HEK293 (cell line): Measurements from ENCODE around the gene MYZAP.

ENCODE experiments used
- CTCF ChIA-PET: fragments of 350-600 bp; formaldehyde crosslinking; extraction: SDS; loops from one replicate; lab custom pipeline; 2021; ENCODE audit warnings: antibody characterized with exemption; lab: Yijun Ruan, JAX
- POLR2A ChIA-PET: fragments of 300-600 bp; formaldehyde crosslinking; extraction: SDS; loops from one replicate; lab custom pipeline; 2020; ENCODE audit warnings: antibody characterized with exemption, inconsistent platforms; lab: Yijun Ruan, JAX
- H3K27ac ChIP-seq: fragments of 200-500 bp; sonication (Bioruptor generic); 2 replicates; pipeline ENCODE4 v1.5.1; 2014; ENCODE audit warnings: low read depth, low read length, control low read depth, inconsistent platforms; ENCODE audit errors: extremely low read depth
- H3K36me3 ChIP-seq, 2 experiments: fragments of 200-500 bp in 1 of 2; sonication (Bioruptor generic) in 1 of 2; 1 replicate in 1 of 2; 2 replicates in 1 of 2; pipeline ENCODE4 v1.5.1; 2014 to 2017; ENCODE audit warnings: inconsistent platforms in 2 of 2, low read length in 2 of 2; ENCODE audit not compliant: control insufficient read depth in 2 of 2, insufficient read depth in 1 of 2
- H3K4me1 ChIP-seq: fragments of 200-500 bp; sonication (Bioruptor generic); 2 replicates; pipeline ENCODE4 v1.5.1; 2014; ENCODE audit warnings: mild to moderate bottlenecking, low read length, inconsistent platforms; ENCODE audit not compliant: control insufficient read depth, insufficient read depth
- H3K4me3 ChIP-seq: 2 replicates; pipeline ENCODE4 v1.5.1; 2011; ENCODE audit warnings: low read depth, mild to moderate bottlenecking, control low read depth, low read length, moderate library complexity
- H3K9me3 ChIP-seq: fragments of 200-500 bp; sonication (Bioruptor generic); 2 replicates; pipeline ENCODE4 v1.5.1; 2014; ENCODE audit warnings: low read depth, low read length, inconsistent platforms; ENCODE audit not compliant: control insufficient read depth, insufficient read depth
- KLF17 ChIP-seq: fragments of 450-650 bp; formaldehyde crosslinking; IDR thresholded peaks from 2 replicates; pipeline ENCODE4 v1.5.1; 2016; ENCODE audit warnings: missing biosample characterization, missing genetic modification characterization
- KLF9 ChIP-seq: fragments of 450-650 bp; formaldehyde crosslinking; IDR thresholded peaks from 2 replicates; pipeline ENCODE4 v1.5.1; 2016; ENCODE audit warnings: missing biosample characterization, missing genetic modification characterization, low read depth
- MYNN ChIP-seq: fragments of 450-650 bp; formaldehyde crosslinking; IDR thresholded peaks from 2 replicates; pipeline ENCODE4 v1.5.1; 2016; ENCODE audit warnings: missing biosample characterization, missing genetic modification characterization, borderline replicate concordance
- PRDM1 ChIP-seq: fragments of 450-650 bp; formaldehyde crosslinking; IDR thresholded peaks from 2 replicates; pipeline ENCODE4; 2016; ENCODE audit warnings: missing biosample characterization, missing genetic modification characterization
- ZEB2 ChIP-seq: fragments of 450-650 bp; formaldehyde crosslinking; IDR thresholded peaks from 2 replicates; pipeline ENCODE4 v1.5.1; 2016; ENCODE audit warnings: missing biosample characterization, missing genetic modification characterization
- ZNF10 ChIP-seq: fragments of 450-650 bp; formaldehyde crosslinking; IDR thresholded peaks from 2 replicates; pipeline ENCODE4 v1.5.1; 2017; ENCODE audit warnings: missing biosample characterization, missing genetic modification characterization
- ZNF19 ChIP-seq: fragments of 450-650 bp; formaldehyde crosslinking; IDR thresholded peaks from 2 replicates; pipeline ENCODE4; 2016; ENCODE audit warnings: missing biosample characterization, missing genetic modification characterization, low read depth
- ZNF214 ChIP-seq: fragments of 450-650 bp; formaldehyde crosslinking; IDR thresholded peaks from 2 replicates; pipeline ENCODE4 v1.5.1; 2017; ENCODE audit warnings: missing biosample characterization, mild to moderate bottlenecking, missing genetic modification characterization, borderline replicate concordance
- ZNF302 ChIP-seq: fragments of 450-650 bp; formaldehyde crosslinking; IDR thresholded peaks from 2 replicates; pipeline ENCODE4 v1.5.1; 2016; ENCODE audit warnings: missing biosample characterization, missing genetic modification characterization, low read depth
- ZNF324 ChIP-seq: fragments of 450-650 bp; formaldehyde crosslinking; IDR thresholded peaks from 2 replicates; pipeline ENCODE4 v1.5.1; 2016; ENCODE audit warnings: missing biosample characterization, missing genetic modification characterization
- ZNF362 ChIP-seq: fragments of 450-650 bp; formaldehyde crosslinking; IDR thresholded peaks from 2 replicates; pipeline ENCODE4 v1.5.1; 2016; ENCODE audit warnings: missing biosample characterization, missing genetic modification characterization
- ZNF624 ChIP-seq: fragments of 450-650 bp; formaldehyde crosslinking; IDR thresholded peaks from 2 replicates; pipeline ENCODE4 v1.5.1; 2017; ENCODE audit warnings: missing biosample characterization, missing genetic modification characterization
- ZNF639 ChIP-seq: fragments of 450-650 bp; formaldehyde crosslinking; IDR thresholded peaks from 2 replicates; pipeline ENCODE4 v1.5.1; 2016; ENCODE audit warnings: missing biosample characterization, missing genetic modification characterization
- ZNF658 ChIP-seq: fragments of 450-650 bp; formaldehyde crosslinking; IDR thresholded peaks from 2 replicates; pipeline ENCODE4; 2016; ENCODE audit warnings: missing biosample characterization, missing genetic modification characterization
- ZNF837 ChIP-seq: fragments of 450-650 bp; formaldehyde crosslinking; IDR thresholded peaks from 2 replicates; pipeline ENCODE4 v1.5.1; 2016; ENCODE audit warnings: missing biosample characterization, missing genetic modification characterization
- ZSCAN16 ChIP-seq: fragments of 450-650 bp; formaldehyde crosslinking; IDR thresholded peaks from 2 replicates; pipeline ENCODE4 v1.5.1; 2016; ENCODE audit warnings: missing biosample characterization, missing genetic modification characterization
- TF ChIP-seq, protein P1 (sequence below): fragments of 450-650 bp; formaldehyde crosslinking; IDR thresholded peaks from 2 replicates; pipeline ENCODE4 v1.5.1; 2016; ENCODE audit warnings: missing biosample characterization, missing genetic modification characterization
- TF ChIP-seq, protein P2 (sequence below): fragments of 450-650 bp; formaldehyde crosslinking; IDR thresholded peaks from 2 replicates; pipeline ENCODE4 v1.5.1; 2016; ENCODE audit warnings: missing biosample characterization, missing genetic modification characterization
- TF ChIP-seq, protein P3 (sequence below): fragments of 450-650 bp; formaldehyde crosslinking; IDR thresholded peaks from 2 replicates; pipeline ENCODE4 v1.5.1; 2016; ENCODE audit warnings: missing biosample characterization, missing genetic modification characterization
- TF ChIP-seq, protein P4 (sequence below): fragments of 450-650 bp; formaldehyde crosslinking; IDR thresholded peaks from 2 replicates; pipeline ENCODE4 v1.5.1; 2016; ENCODE audit warnings: missing biosample characterization, missing genetic modification characterization

MYZAP gene

GRCh38 chr15:57586661-57587424 is 4.9 kb upstream of the MYZAP start (continued):
- no peak for TF ChIP-seq ZNF302
- TF ChIP-seq, protein P1, sequence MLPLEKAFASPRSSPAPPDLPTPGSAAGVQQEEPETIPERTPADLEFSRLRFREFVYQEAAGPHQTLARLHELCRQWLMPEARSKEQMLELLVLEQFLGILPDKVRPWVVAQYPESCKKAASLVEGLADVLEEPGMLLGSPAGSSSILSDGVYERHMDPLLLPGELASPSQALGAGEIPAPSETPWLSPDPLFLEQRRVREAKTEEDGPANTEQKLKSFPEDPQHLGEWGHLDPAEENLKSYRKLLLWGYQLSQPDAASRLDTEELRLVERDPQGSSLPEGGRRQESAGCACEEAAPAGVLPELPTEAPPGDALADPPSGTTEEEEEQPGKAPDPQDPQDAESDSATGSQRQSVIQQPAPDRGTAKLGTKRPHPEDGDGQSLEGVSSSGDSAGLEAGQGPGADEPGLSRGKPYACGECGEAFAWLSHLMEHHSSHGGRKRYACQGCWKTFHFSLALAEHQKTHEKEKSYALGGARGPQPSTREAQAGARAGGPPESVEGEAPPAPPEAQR (tag by site-specific recombination), result no peak
- no peak for TF ChIP-seq ZNF324 (tag by site-specific recombination)
- no peak for TF ChIP-seq ZNF837 (tag by site-specific recombination)
- TF ChIP-seq ZNF362 (tag by site-specific recombination), result no peak
- TF ChIP-seq, protein P2, sequence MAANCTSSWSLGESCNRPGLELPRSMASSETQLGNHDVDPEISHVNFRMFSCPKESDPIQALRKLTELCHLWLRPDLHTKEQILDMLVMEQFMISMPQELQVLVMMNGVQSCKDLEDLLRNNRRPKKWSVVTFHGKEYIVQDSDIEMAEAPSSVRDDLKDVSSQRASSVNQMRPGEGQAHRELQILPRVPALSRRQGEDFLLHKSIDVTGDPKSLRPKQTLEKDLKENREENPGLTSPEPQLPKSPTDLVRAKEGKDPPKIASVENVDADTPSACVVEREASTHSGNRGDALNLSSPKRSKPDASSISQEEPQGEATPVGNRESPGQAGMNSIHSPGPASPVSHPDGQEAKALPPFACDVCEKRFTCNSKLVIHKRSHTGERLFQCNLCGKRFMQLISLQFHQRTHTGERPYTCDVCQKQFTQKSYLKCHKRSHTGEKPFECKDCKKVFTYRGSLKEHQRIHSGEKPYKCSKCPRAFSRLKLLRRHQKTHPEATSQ, result no peak
- TF ChIP-seq, protein P3, sequence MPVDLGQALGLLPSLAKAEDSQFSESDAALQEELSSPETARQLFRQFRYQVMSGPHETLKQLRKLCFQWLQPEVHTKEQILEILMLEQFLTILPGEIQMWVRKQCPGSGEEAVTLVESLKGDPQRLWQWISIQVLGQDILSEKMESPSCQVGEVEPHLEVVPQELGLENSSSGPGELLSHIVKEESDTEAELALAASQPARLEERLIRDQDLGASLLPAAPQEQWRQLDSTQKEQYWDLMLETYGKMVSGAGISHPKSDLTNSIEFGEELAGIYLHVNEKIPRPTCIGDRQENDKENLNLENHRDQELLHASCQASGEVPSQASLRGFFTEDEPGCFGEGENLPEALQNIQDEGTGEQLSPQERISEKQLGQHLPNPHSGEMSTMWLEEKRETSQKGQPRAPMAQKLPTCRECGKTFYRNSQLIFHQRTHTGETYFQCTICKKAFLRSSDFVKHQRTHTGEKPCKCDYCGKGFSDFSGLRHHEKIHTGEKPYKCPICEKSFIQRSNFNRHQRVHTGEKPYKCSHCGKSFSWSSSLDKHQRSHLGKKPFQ (tag by site-specific recombination), result no peak
- TF ChIP-seq, protein P4, sequence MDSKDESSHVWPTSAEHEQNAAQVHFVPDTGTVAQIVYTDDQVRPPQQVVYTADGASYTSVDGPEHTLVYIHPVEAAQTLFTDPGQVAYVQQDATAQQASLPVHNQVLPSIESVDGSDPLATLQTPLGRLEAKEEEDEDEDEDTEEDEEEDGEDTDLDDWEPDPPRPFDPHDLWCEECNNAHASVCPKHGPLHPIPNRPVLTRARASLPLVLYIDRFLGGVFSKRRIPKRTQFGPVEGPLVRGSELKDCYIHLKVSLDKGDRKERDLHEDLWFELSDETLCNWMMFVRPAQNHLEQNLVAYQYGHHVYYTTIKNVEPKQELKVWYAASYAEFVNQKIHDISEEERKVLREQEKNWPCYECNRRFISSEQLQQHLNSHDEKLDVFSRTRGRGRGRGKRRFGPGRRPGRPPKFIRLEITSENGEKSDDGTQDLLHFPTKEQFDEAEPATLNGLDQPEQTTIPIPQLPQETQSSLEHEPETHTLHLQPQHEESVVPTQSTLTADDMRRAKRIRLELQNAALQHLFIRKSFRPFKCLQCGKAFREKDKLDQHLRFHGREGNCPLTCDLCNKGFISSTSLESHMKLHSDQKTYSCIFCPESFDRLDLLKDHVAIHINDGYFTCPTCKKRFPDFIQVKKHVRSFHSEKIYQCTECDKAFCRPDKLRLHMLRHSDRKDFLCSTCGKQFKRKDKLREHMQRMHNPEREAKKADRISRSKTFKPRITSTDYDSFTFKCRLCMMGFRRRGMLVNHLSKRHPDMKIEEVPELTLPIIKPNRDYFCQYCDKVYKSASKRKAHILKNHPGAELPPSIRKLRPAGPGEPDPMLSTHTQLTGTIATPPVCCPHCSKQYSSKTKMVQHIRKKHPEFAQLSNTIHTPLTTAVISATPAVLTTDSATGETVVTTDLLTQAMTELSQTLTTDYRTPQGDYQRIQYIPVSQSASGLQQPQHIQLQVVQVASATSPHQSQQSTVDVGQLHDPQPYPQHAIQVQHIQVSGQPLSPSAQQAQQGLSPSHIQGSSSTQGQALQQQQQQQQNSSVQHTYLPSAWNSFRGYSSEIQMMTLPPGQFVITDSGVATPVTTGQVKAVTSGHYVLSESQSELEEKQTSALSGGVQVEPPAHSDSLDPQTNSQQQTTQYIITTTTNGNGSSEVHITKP, result no peak

- no peak for TF ChIP-seq ZNF19
- no peak for TF ChIP-seq ZEB2
- no peak for TF ChIP-seq PRDM1 (tag by site-specific recombination)
- no peak for TF ChIP-seq KLF9 (tag by site-specific recombination)
- TF ChIP-seq KLF17 (tag by site-specific recombination), result no peak
- TF ChIP-seq ZNF10 (tag by site-specific recombination), result no peak
- TF ChIP-seq ZNF639 (tag by site-specific recombination), result no peak
- no peak for TF ChIP-seq ZNF658 (tag by site-specific recombination)
- no peak for TF ChIP-seq ZNF624 (tag by site-specific recombination)
- no peak for TF ChIP-seq MYNN
- no peak for TF ChIP-seq ZSCAN16 (tag by site-specific recombination)
- no peak for TF ChIP-seq ZNF214
- ChIA-PET CTCF (interaction anchor here (0.6 to 0.9 kb wide), 2 partner anchors 29 to 594 kb away, joined by 3 read pairs; no protein-coding TSS in a partner anchor), POLR2A (no interaction called here)
- Histone ChIP-seq H3K9me3 (no peaks in the 10 kb centered on the region), H3K4me1 (no peaks in the 10 kb centered on the region), H3K4me3 (no peak overlapping the region), H3K36me3 (no peaks in the 10 kb centered on the region), H3K27ac (no peak overlapping the region)
Observed at GRCh38 chr15:57589281-57589680, 2.4 kb upstream of the MYZAP start.
